Measurements from ENCODE around the gene PCGF2. TPM values are rescaled to one million over a fixed set of nuclear protein-coding genes. Genes with fewer than 3 reads are reported as not detected.
A peak's percentile ranks its signal among the peaks of the same experiment; 100 is the strongest.

The PCGF2 gene
- polyA plus RNA-seq, 3 donors, result 0.60 TPM; not detected in 2

GRCh38 chr17:38709864-38710603, 38.1 kb downstream of the PCGF2 start:
- Mint-ChIP-seq H3K27ac (no peak overlapping the region), H3K4me3 (peak overlapping the region in 1 of 2 donors; percentile 9)
- intact Hi-C loops (cut with micrococcal nuclease), result loop anchor here in 1 of 2 donors (10.0 kb wide), 1 partner anchor 155 kb away; no protein-coding TSS in a partner anchor

More at GRCh38 chr17:38709864-38710603, 38.1 kb downstream of the PCGF2 start:
- 89% methylated on average over 10 of the region's 13 CpGs for WGBS (ENCODE audit: insufficient coverage)
- peaks cover 9 to 16% (median 12%) of the 10 kb centered on the region in 3 donors for H3K27me3 Mint-ChIP-seq (ENCODE audit: low read depth in 3 of 3)
- Histone ChIP-seq H2AFZ (ENCODE audit: insufficient read depth, low read depth, low read length, poor library complexity, severe bottlenecking) (no peak overlapping the region), H4K20me1 (ENCODE audit: insufficient read depth, low read length) (peaks cover 19% of the 10 kb centered on the region), H3K79me2 (ENCODE audit: insufficient read depth, low read length) (peaks cover 8% of the 10 kb centered on the region), H3K27me3 (ENCODE audit: control insufficient read depth in 2 of 2, insufficient read depth in 2 of 2, low read length in 2 of 2) (peaks cover 0 to 6% of the 10 kb centered on the region in 2 donors), H3K4me3 (replicated peaks in 1 of 3; ENCODE audit: low read depth in 2 of 3, low read length in 3 of 3) (no peak overlapping the region), H3K27ac (ENCODE audit: low read depth in 1 of 2, low read length in 2 of 2) (no peak overlapping the region), H3K36me3 (replicated peaks in 1 of 2; ENCODE audit: control insufficient read depth in 1 of 2, insufficient read depth in 2 of 2, low read length in 2 of 2) (peaks cover 24 to 54% of the 10 kb centered on the region in 2 donors), H3K4me1 (ENCODE audit: control insufficient read depth in 1 of 2, insufficient read depth in 2 of 2, low read length in 2 of 2) (peaks cover 14 to 19% of the 10 kb centered on the region in 2 donors), H3K9me3 (replicated peaks in 1 of 2; ENCODE audit: control insufficient read depth in 1 of 2, insufficient read depth in 1 of 2, low read length in 2 of 2) (no peaks in the 10 kb centered on the region), H3K4me2 (replicated peaks; ENCODE audit: extremely low read depth, low read length, poor library complexity, severe bottlenecking) (no peak overlapping the region), H3K9ac (ENCODE audit: insufficient read depth, low read length, poor library complexity, severe bottlenecking) (no peak overlapping the region)
- no peak for TF ChIP-seq CTCF (IDR thresholded peaks at IDR 0.05)
- peaks cover 0 to 2% (median 0%) of the 10 kb centered on the region in 7 donors for H3K9me3 Mint-ChIP-seq
- H3K4me1 Mint-ChIP-seq, result peaks cover 39% of the 10 kb centered on the region
- no peak for DNase-seq
- H3K36me3 Mint-ChIP-seq, result peaks cover 44 to 54% of the 10 kb centered on the region in 2 donors
